Bone marrow (tissue), 2 donors: ENCODE results near the gene RSAD2.
"Not testable (repeated sequence)": the region's sequence is repeated elsewhere in the genome, so short reads cannot be mapped to it uniquely, and the experiment has no call there.

Experiments
- DNase-seq, 2 donors: peaks; one replicate each; lab custom pipeline; 2025; lab: John Stamatoyannopoulos, UW

RSAD2 gene, protein sequence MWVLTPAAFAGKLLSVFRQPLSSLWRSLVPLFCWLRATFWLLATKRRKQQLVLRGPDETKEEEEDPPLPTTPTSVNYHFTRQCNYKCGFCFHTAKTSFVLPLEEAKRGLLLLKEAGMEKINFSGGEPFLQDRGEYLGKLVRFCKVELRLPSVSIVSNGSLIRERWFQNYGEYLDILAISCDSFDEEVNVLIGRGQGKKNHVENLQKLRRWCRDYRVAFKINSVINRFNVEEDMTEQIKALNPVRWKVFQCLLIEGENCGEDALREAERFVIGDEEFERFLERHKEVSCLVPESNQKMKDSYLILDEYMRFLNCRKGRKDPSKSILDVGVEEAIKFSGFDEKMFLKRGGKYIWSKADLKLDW

DNA sequence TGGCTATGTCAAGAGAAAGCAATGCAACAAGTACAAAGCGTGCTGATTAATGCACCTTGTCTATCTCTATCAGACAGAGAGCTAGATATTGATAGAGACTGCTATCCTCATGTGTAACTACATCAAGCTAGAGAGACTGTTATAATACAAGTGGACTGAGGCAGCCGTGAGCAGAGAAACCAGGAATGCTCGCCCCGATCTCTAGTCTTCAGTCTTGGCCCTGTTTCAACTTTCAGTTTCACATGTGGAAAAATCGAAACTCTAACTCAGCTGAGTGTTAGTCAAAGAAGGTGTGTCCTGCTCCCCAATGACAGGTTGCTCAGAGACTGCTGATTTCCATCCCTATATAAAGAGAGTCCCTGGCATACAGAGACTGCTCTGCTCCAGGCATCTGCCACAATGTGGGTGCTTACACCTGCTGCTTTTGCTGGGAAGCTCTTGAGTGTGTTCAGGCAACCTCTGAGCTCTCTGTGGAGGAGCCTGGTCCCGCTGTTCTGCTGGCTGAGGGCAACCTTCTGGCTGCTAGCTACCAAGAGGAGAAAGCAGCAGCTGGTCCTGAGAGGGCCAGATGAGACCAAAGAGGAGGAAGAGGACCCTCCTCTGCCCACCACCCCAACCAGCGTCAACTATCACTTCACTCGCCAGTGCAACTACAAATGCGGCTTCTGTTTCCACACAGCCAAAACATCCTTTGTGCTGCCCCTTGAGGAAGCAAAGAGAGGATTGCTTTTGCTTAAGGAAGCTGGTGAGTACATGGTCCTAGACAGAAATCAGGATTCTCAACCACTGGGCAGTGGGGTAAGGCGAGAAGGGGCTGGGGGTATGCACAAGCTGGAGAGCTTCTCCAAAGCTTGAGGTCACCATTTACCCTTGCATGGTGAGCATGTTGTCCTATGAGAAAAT lies at the start of gene RSAD2:
Gene RSAD2, plus strand, starts transcription at position 376 of the 903 bp plus-strand sequence. Its CDS starts 24 bp downstream, at position 400.
- DNase-seq = peak in 1 of 2 donors; percentile 84

- peak in 1 of 2 donors; percentile 32 for DNase-seq
These were observed 49.3 kb upstream of the RSAD2 start for GRCh38 chr2:6828299-6828584.

DNA sequence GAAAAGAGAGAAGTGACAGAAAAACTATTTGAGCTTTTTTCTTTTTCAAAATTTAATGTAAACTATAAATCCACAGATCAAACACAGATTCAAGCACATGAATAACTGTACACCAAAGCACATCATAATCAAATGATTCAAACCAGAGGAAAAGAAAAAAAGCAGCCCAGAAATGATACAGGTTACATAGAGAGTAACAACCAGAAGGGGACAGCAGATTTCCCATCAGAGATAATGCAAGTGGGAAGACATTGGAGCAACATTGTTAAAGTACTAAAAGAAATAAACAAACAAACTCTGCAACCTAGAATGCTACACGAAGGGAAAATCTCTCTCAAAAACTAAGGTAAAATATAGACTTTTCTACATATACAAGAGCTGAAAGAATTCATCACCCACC lies 46.3 kb upstream of the RSAD2 start:
- no peak for DNase-seq

DNA sequence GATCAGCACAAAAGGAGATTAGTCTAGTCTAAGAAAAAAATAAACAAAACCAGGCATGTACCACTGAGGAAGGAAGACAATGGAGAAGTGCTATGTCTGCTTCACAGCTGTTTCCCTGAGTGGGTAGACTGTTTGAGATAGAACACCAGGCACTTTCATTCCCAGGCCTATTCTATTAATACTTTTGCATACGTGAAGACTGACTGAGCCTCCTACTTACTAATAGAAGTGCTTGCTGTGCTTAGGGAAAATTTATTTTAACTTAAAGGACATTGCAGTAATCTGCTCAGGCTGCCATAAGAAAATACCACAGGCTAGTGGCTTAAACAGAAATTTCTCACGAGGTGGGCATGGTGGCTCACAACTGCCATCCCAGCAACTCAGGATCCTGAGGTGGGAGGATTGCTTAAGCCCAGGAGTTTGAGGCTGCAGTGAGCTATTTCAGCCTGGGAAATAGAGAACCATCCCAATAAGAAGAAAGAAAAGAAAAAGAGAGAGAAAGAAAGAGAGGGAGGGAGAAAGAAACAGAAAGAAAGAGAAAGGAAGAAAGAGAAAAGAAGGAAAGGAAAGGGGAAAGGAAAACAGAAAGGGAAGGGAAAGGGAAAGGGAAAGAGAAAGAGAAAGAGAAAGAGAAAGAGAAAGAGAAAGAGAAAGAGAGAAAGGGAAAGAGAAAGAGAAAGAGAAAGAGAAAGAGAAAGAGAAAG lies 44.8 kb upstream of the RSAD2 start:
- peak in 1 of 2 donors; percentile 83 for DNase-seq

GRCh38 chr2:6833300-6833604 lies 44.3 kb upstream of the RSAD2 start:
- DNase-seq = no peak

GRCh38 chr2:6834163-6834562 lies 43.4 kb upstream of the RSAD2 start:
- DNase-seq = no peak

DNA sequence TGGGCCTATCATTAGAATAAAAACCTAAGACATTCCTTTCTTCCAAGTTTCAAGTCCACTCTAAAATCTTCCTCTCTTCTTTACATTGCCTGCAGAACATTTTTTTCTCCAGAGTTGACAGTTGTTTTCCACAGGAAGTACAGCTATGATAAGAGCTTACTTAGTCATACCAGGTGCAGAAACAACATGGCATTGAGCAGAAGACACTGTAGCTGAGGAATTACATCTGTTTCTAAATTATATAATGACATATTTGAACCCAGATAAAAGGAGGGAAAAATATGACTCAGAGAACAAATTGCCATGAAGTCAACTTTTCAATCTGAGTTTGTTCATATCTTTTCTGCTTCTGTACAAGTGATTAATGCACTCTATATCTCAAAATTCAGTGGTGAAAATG lies 42.1 kb upstream of the RSAD2 start:
- DNase-seq = peak in 1 of 2 donors; percentile 38

- no peak for DNase-seq
These were observed 38.8 kb upstream of the RSAD2 start for GRCh38 chr2:6838673-6839319.

- no peak for DNase-seq
These were observed 35.9 kb upstream of the RSAD2 start for GRCh38 chr2:6841537-6842287.

DNA sequence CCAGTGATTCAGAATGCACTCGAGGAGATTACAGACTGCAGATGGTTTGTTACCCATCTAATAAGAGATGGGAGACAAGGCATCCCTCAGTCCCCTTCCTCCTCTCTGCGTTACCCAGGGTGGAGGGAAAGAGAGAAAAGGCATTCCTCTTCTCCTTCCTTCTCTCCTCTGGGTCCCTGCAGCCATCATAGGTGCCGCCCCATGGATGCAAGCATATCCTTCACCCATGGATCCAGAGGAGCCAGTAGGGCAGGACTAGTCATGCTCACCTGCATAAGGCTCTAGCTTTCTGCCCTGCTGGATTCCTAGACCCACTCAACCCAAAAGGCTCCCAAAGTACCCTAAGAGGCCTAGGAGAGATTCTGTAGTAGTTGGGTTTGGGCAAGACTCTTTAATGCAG lies 32.3 kb upstream of the RSAD2 start:
- DNase-seq = no peak

GRCh38 chr2:6845903-6846302 lies 31.7 kb upstream of the RSAD2 start:
- DNase-seq = no peak

GRCh38 chr2:6846540-6846939 lies 31.0 kb upstream of the RSAD2 start:
- DNase-seq = no peak

- no peak for DNase-seq
These were observed 30.5 kb upstream of the RSAD2 start for GRCh38 chr2:6846967-6847681.

DNA sequence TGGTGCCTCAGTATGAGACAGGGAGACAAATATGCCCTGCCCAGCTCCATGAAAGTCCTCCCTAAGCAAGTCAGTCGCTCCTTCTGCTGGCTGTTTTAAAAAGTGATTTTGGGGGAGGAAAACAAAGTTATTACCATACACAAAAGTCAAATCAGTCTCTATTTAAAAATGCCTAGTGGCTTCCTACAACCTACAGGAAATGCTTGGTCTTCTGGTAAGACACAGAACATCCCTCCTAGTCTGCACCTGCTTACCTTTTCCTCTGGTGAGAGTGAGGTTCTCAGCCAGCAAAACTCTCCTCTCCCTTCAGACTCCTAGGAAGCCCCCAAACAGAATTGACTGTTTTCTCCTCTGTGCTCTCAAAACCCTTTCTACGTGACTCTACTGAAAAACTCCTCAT lies 25.4 kb upstream of the RSAD2 start:
- DNase-seq = no peak

GRCh38 chr2:6854416-6854815 lies 23.2 kb upstream of the RSAD2 start:
- DNase-seq = no peak

DNA sequence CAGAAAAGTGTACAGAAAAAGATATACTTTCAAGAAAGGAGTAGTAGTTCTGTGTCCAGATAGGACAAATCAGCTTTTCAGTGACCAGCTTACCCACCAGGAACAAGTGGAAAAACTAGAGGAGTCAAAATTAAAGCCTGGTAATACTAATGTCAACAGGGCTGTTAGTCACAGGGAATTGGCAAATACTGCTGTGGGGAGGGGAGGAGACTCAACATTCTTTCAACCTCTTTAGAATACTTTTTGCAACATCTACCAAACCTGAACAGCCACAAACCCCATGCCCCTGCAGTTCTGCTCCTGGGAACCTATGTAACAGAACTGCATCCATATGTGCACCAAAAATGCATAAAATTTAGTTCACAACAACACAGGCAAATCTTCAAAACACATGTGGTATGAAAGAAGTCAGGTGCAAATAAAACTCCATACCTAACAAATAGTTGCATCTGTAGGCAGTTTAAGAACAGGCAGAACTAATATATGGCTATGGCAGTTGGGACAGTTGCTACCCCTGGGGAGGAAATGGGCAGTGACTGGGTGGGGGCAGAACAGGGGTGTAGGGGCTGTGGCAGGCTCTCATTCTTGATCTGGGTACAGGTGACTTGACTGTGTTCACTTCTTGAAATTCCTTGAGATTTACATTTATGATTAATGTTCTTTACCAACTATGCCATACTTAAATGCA lies 21.6 kb upstream of the RSAD2 start:
- DNase-seq = no peak

DNA sequence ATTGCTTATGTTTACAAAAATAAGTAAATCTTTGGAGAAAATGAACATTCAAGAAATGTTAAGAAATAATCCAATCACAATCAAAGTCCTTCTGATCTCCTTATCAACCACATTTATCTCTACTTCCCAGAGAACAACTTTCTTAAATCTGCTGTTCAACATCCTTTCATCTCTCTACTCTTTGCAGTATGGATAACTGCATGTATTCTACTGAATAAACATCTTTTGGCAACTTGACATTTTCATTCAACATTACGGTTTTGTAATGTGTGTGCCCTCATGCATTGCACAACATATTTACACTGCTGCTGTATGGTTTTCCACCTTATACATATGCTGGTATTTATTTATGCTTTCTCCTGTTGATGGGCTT lies 21.0 kb upstream of the RSAD2 start:
- DNase-seq = no peak

DNA sequence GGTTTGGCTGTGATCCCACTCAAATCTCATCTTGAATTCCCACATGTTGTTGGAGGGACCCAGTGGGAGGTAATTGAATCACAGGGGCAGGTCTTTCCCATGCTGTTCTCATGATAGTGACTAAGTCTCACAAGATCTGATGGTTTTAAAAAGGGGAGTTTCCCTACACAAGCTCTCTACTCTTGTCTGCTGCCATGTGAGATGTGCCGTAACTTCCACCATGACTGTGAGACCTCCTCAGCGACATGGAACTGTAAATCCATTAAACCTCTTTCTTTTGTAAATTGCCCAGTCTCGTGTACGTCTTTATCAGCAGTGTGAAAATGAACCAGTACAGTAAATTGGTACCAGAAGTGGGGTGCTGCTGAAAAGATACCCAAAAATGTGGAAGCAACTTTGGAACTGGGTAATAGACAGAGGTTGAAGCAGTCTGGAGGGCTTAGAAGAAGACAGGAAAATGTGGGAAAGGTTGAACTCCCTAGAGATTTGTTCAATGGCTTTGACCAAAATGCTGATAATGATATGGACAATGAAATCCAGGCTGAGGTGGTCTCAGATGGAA lies 19.0 kb upstream of the RSAD2 start:
- DNase-seq = not testable (repeated sequence)

- DNase-seq = no peak
These were observed 17.3 kb upstream of the RSAD2 start for GRCh38 chr2:6860296-6860695.

- no peak for DNase-seq
These were observed 13.8 kb upstream of the RSAD2 start for GRCh38 chr2:6863792-6864191.
